ENCODE data around the gene SLC25A3.
A peak's percentile ranks its signal among the peaks of the same experiment; 100 is the strongest.
"Not testable (repeated sequence)": the region's sequence is repeated elsewhere in the genome, so short reads cannot be mapped to it uniquely, and the experiment has no call there.

The SLC25A3 gene

GRCh38 chr12:98595243-98595988 lies 1.9 kb downstream of the SLC25A3 start:
- DNase-seq, result no peak

GRCh38 chr12:98597313-98597712 lies 3.8 kb downstream of the SLC25A3 start:
- not testable (repeated sequence) for DNase-seq

- DNase-seq, result no peak
These were observed 8.4 kb downstream of the SLC25A3 start for GRCh38 chr12:98601924-98602323.

GRCh38 chr12:98606359-98606988 lies 13.0 kb downstream of the SLC25A3 start:
- no peak for DNase-seq

GRCh38 chr12:98610596-98610995 lies 17.1 kb downstream of the SLC25A3 start:
- DNase-seq, result no peak

- no peak for DNase-seq
These were observed 19.3 kb downstream of the SLC25A3 start for GRCh38 chr12:98612696-98613334.

GRCh38 chr12:98618952-98619351 lies 25.5 kb downstream of the SLC25A3 start:
- no peak for DNase-seq

- DNase-seq, result no peak
These were observed 42.3 kb downstream of the SLC25A3 start for GRCh38 chr12:98635657-98636323.

GRCh38 chr12:98637068-98637467 lies 43.6 kb downstream of the SLC25A3 start:
- DNase-seq, result no peak

GRCh38 chr12:98638009-98638408 lies 44.5 kb downstream of the SLC25A3 start:
- DNase-seq, result no peak

GRCh38 chr12:98639491-98639890 lies 46.0 kb downstream of the SLC25A3 start:
- DNase-seq, result no peak

GRCh38 chr12:98642801-98643200 lies 49.3 kb downstream of the SLC25A3 start:
- not testable (repeated sequence) for DNase-seq

- DNase-seq, result no peak
These were observed 50.9 kb downstream of the SLC25A3 start for GRCh38 chr12:98644433-98644711.

- peak; percentile 99 for DNase-seq
These were observed 51.5 kb downstream of the SLC25A3 start, which contains the start of the genes APAF1 and IKBIP for GRCh38 chr12:98644712-98645571. APAF1 (plus strand) TSS chr12:98645290; CDS start chr12:98648360, 3,070 bp downstream. IKBIP (minus strand) TSS chr12:98644788; CDS start chr12:98644701, 87 bp downstream.

- DNase-seq, result no peak
These were observed 52.1 kb downstream of the SLC25A3 start for GRCh38 chr12:98645572-98646067.

GRCh38 chr12:98646294-98647090 lies 53.0 kb downstream of the SLC25A3 start:
- DNase-seq, result no peak

GRCh38 chr12:98651328-98651727 lies 57.8 kb downstream of the SLC25A3 start:
- DNase-seq, result no peak

GRCh38 chr12:98653866-98654493 lies 60.5 kb downstream of the SLC25A3 start:
- peak; percentile 13 for DNase-seq
